ENCODE data around the gene PRSS1.

The PRSS1 gene

GRCh38 chr7:142712617-142712957 is 36.7 kb upstream of the PRSS1 start:
- Histone ChIP-seq H3K4me2 (ENCODE audit: insufficient read depth, low read length) (no peak overlapping the region), H3K79me2 (ENCODE audit: insufficient read depth, low read length) (no peaks in the 10 kb centered on the region), H3K27me3 (ENCODE audit: insufficient read depth, low read length, poor library complexity) (no peaks in the 10 kb centered on the region), H2AFZ (ENCODE audit: low read depth, low read length) (no peak overlapping the region), H3K27ac (ENCODE audit: low read length) (no peak overlapping the region), H4K20me1 (ENCODE audit: insufficient read depth, low read length) (no peaks in the 10 kb centered on the region), H3K36me3 (ENCODE audit: insufficient read depth, low read length) (no peaks in the 10 kb centered on the region), H3K9me3 (ENCODE audit: insufficient read depth, low read length, severe bottlenecking) (no peaks in the 10 kb centered on the region), H3K4me1 (ENCODE audit: insufficient read depth, low read length) (no peaks in the 10 kb centered on the region), H3K9ac (ENCODE audit: low read depth, low read length) (no peak overlapping the region), H3K4me3 (ENCODE audit: low read depth in 1 of 2, low read length in 2 of 2) (no peak overlapping the region)
- TF ChIP-seq EZH2 (IDR thresholded peaks at IDR 0.05; ENCODE audit: borderline replicate concordance, low read depth, low read length, severe bottlenecking) (no peak), CTCF (IDR thresholded peaks at IDR 0.05; ENCODE audit: borderline replicate concordance, extremely low read depth, low read length, poor library complexity, severe bottlenecking) (no peak)
- ATAC-seq (ENCODE audit: insufficient read depth, low read depth) = no peak
- no peak for DNase-seq

GRCh38 chr7:142714375-142714774 is 34.9 kb upstream of the PRSS1 start:
- no peaks in the 10 kb centered on the region for H3K36me3 ChIP-seq (ENCODE audit: insufficient read depth, low read length)
- no peaks in the 10 kb centered on the region for H3K9me3 ChIP-seq (ENCODE audit: insufficient read depth, low read length, severe bottlenecking)
- no peak overlapping the region for H3K4me2 ChIP-seq (ENCODE audit: insufficient read depth, low read length)
- DNase-seq (no peak), ATAC-seq (ENCODE audit: insufficient read depth, low read depth) (no peak)
- H3K27ac ChIP-seq (ENCODE audit: low read length) = no peak overlapping the region
- no peak overlapping the region for H2AFZ ChIP-seq (ENCODE audit: low read depth, low read length)
- no peaks in the 10 kb centered on the region for H3K79me2 ChIP-seq (ENCODE audit: insufficient read depth, low read length)
- no peak overlapping the region for H3K4me3 ChIP-seq (ENCODE audit: low read depth in 1 of 2, low read length in 2 of 2)
- H3K4me1 ChIP-seq (ENCODE audit: insufficient read depth, low read length) = no peaks in the 10 kb centered on the region
- no peaks in the 10 kb centered on the region for H3K27me3 ChIP-seq (ENCODE audit: insufficient read depth, low read length, poor library complexity)
- H3K9ac ChIP-seq (ENCODE audit: low read depth, low read length) = no peak overlapping the region
- TF ChIP-seq EZH2 (IDR thresholded peaks at IDR 0.05; ENCODE audit: borderline replicate concordance, low read depth, low read length, severe bottlenecking) = no peak
- no peak for TF ChIP-seq CTCF (IDR thresholded peaks at IDR 0.05; ENCODE audit: borderline replicate concordance, extremely low read depth, low read length, poor library complexity, severe bottlenecking)
- H4K20me1 ChIP-seq (ENCODE audit: insufficient read depth, low read length) = no peaks in the 10 kb centered on the region

DNA sequence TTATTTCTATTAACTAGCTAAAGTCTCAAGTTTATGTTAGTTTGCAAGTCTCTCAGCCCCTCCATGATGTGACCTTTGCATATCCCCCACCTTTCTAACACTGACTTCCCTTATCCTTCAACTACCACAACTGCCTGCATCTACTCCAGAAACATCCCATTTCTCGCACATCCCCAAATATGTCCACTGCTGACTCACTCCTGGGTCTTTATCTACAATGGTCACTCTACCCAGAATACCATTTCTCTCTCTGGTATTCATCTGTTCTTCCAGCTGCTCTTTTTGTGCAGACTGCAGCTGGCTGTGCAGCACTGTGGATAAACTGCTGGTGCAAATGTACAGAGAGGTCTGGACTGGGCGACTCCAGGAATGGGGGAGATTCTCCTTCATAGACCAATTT is 32.7 kb upstream of the PRSS1 start:
- Histone ChIP-seq H3K9me3 (ENCODE audit: insufficient read depth, low read length, severe bottlenecking) (no peaks in the 10 kb centered on the region), H3K79me2 (ENCODE audit: insufficient read depth, low read length) (no peaks in the 10 kb centered on the region), H4K20me1 (ENCODE audit: insufficient read depth, low read length) (no peaks in the 10 kb centered on the region), H3K36me3 (ENCODE audit: insufficient read depth, low read length) (no peaks in the 10 kb centered on the region), H3K4me1 (ENCODE audit: insufficient read depth, low read length) (no peaks in the 10 kb centered on the region), H2AFZ (ENCODE audit: low read depth, low read length) (no peak overlapping the region), H3K9ac (ENCODE audit: low read depth, low read length) (no peak overlapping the region), H3K4me3 (ENCODE audit: low read depth in 1 of 2, low read length in 2 of 2) (no peak overlapping the region), H3K27ac (ENCODE audit: low read length) (no peak overlapping the region), H3K27me3 (ENCODE audit: insufficient read depth, low read length, poor library complexity) (no peaks in the 10 kb centered on the region), H3K4me2 (ENCODE audit: insufficient read depth, low read length) (no peak overlapping the region)
- no peak for DNase-seq
- TF ChIP-seq EZH2 (IDR thresholded peaks at IDR 0.05; ENCODE audit: borderline replicate concordance, low read depth, low read length, severe bottlenecking) = no peak
- TF ChIP-seq CTCF (IDR thresholded peaks at IDR 0.05; ENCODE audit: borderline replicate concordance, extremely low read depth, low read length, poor library complexity, severe bottlenecking) = no peak
- ATAC-seq (ENCODE audit: insufficient read depth, low read depth) = no peak

GRCh38 chr7:142717453-142717852 is 31.8 kb upstream of the PRSS1 start:
- Histone ChIP-seq H3K27ac (ENCODE audit: low read length) (no peak overlapping the region), H3K4me3 (ENCODE audit: low read depth in 1 of 2, low read length in 2 of 2) (no peak overlapping the region), H2AFZ (ENCODE audit: low read depth, low read length) (no peak overlapping the region), H3K9me3 (ENCODE audit: insufficient read depth, low read length, severe bottlenecking) (no peaks in the 10 kb centered on the region), H3K27me3 (ENCODE audit: insufficient read depth, low read length, poor library complexity) (no peaks in the 10 kb centered on the region), H3K9ac (ENCODE audit: low read depth, low read length) (no peak overlapping the region), H3K4me1 (ENCODE audit: insufficient read depth, low read length) (no peaks in the 10 kb centered on the region), H3K79me2 (ENCODE audit: insufficient read depth, low read length) (no peaks in the 10 kb centered on the region), H3K36me3 (ENCODE audit: insufficient read depth, low read length) (no peaks in the 10 kb centered on the region), H4K20me1 (ENCODE audit: insufficient read depth, low read length) (no peaks in the 10 kb centered on the region), H3K4me2 (ENCODE audit: insufficient read depth, low read length) (no peak overlapping the region)
- no peak for TF ChIP-seq CTCF (IDR thresholded peaks at IDR 0.05; ENCODE audit: borderline replicate concordance, extremely low read depth, low read length, poor library complexity, severe bottlenecking)
- no peak for TF ChIP-seq EZH2 (IDR thresholded peaks at IDR 0.05; ENCODE audit: borderline replicate concordance, low read depth, low read length, severe bottlenecking)
- DNase-seq (no peak), ATAC-seq (ENCODE audit: insufficient read depth, low read depth) (no peak)
